Keratinocyte (primary cell): ENCODE results near the gene DNAH2.

Source experiments
- CTCF ChIP-seq, 3 experiments: IDR thresholded peaks in 1 of 3; conservative IDR thresholded peaks in 1 of 3; optimal IDR thresholded peaks in 1 of 3; 2 replicates in 2 of 3; 3 replicates in 1 of 3; pipeline versions ENCODE3 to v1.5.1; 2011; ENCODE audit warnings: low read length in 3 of 3, mild to moderate bottlenecking in 3 of 3, moderate library complexity in 2 of 3, control low read depth in 1 of 3, inconsistent platforms in 1 of 3; ENCODE audit not compliant: insufficient read depth in 2 of 3; ENCODE audit errors: extremely low read depth in 1 of 3
- EZH2 ChIP-seq: IDR thresholded peaks from one replicate; pipeline ENCODE4 v1.6.1; 2012; ENCODE audit warnings: inconsistent platforms, mild to moderate bottlenecking, low read length, moderate library complexity

- no peak for TF ChIP-seq EZH2
- TF ChIP-seq CTCF (optimal IDR thresholded peaks at IDR 0.05 in 1 of 3, IDR thresholded peaks at IDR 0.05 in 1 of 3, conservative IDR thresholded peaks at IDR 0.05 in 1 of 3; ENCODE audit: extremely low read depth in 1 of 3, insufficient read depth in 2 of 3, low read length in 3 of 3) = peak in 1 of 3 experiments; percentile 2
These were observed 64.7 kb downstream of the DNAH2 start for GRCh38 chr17:7782240-7782639.
